NCI-H1436 (cell line): ENCODE data around the gene C17orf113.
"Not testable (repeated sequence)": the region's sequence is repeated elsewhere in the genome, so short reads cannot be mapped to it uniquely, and the experiment has no call there.

ENCODE experiments used
- DNase-seq: peaks from one replicate; lab custom pipeline; 2025; lab: John Stamatoyannopoulos, UW

C17orf113 gene

GRCh38 chr17:42016411-42016831 is 34.0 kb downstream of the C17orf113 start:
- DNase-seq: no peak

- not testable (repeated sequence) for DNase-seq
Observed at GRCh38 chr17:42013740-42014139, 36.7 kb downstream of the C17orf113 start.

GRCh38 chr17:42012363-42012762 is 38.0 kb downstream of the C17orf113 start:
- not testable (repeated sequence) for DNase-seq

- DNase-seq: no peak
Observed at GRCh38 chr17:42010898-42011516, 39.4 kb downstream of the C17orf113 start.

- not testable (repeated sequence) for DNase-seq
Observed at GRCh38 chr17:42010266-42010680, 40.1 kb downstream of the C17orf113 start.

- DNase-seq: no peak
Observed at GRCh38 chr17:42009170-42009569, 41.2 kb downstream of the C17orf113 start.

- DNase-seq: no peak
Observed at GRCh38 chr17:42005166-42005565, 45.2 kb downstream of the C17orf113 start.

- no peak for DNase-seq
Observed at GRCh38 chr17:42002792-42003301, 47.6 kb downstream of the C17orf113 start.

GRCh38 chr17:42002175-42002791 is 48.1 kb downstream of the C17orf113 start:
- no peak for DNase-seq

GRCh38 chr17:42001729-42002128 is 48.7 kb downstream of the C17orf113 start:
- DNase-seq: no peak

GRCh38 chr17:42000413-42001133 is 49.8 kb downstream of the C17orf113 start:
- DNase-seq: no peak

GRCh38 chr17:41998497-41998896 is 51.9 kb downstream of the C17orf113 start:
- no peak for DNase-seq

GRCh38 chr17:41996855-41997164 is 53.6 kb downstream of the C17orf113 start:
- no peak for DNase-seq

- DNase-seq: no peak
Observed at GRCh38 chr17:41992576-41992975, 57.8 kb downstream of the C17orf113 start.

- no peak for DNase-seq
Observed at GRCh38 chr17:41989702-41990419, 60.5 kb downstream of the C17orf113 start.

GRCh38 chr17:41988418-41988817 is 62.0 kb downstream of the C17orf113 start:
- no peak for DNase-seq
